Measurements from ENCODE around the gene MKX.
"Not testable (repeated sequence)": the region's sequence is repeated elsewhere in the genome, so short reads cannot be mapped to it uniquely, and the experiment has no call there.

MKX gene

GRCh38 chr10:27696466-27696865, 49.2 kb downstream of the MKX start:
- Histone ChIP-seq H3K36me3 (ENCODE audit: insufficient read depth, low read length) (no peaks in the 10 kb centered on the region), H3K4me1 (ENCODE audit: insufficient read depth, low read length) (peaks cover 8% of the 10 kb centered on the region), H3K4me3 (ENCODE audit: low read length) (no peak overlapping the region), H3K27me3 (ENCODE audit: insufficient read depth, low read length) (no peaks in the 10 kb centered on the region), H3K9me3 (ENCODE audit: low read length) (no peaks in the 10 kb centered on the region), H2AFZ (ENCODE audit: low read depth, low read length) (no peak overlapping the region)

- no peaks in the 10 kb centered on the region for H3K27me3 ChIP-seq (ENCODE audit: insufficient read depth, low read length)
- H3K4me1 ChIP-seq (ENCODE audit: insufficient read depth, low read length), result peaks cover 4% of the 10 kb centered on the region
- no peaks in the 10 kb centered on the region for H3K9me3 ChIP-seq (ENCODE audit: low read length)
- no peak overlapping the region for H2AFZ ChIP-seq (ENCODE audit: low read depth, low read length)
- H3K4me3 ChIP-seq (ENCODE audit: low read length), result no peak overlapping the region
- H3K36me3 ChIP-seq (ENCODE audit: insufficient read depth, low read length), result no peaks in the 10 kb centered on the region
Observed at GRCh38 chr10:27695706-27696105, 49.9 kb downstream of the MKX start.

GRCh38 chr10:27695088-27695487, 50.5 kb downstream of the MKX start:
- Histone ChIP-seq H3K4me3 (ENCODE audit: low read length) (no peak overlapping the region), H3K4me1 (ENCODE audit: insufficient read depth, low read length) (no peaks in the 10 kb centered on the region), H3K27me3 (ENCODE audit: insufficient read depth, low read length) (no peaks in the 10 kb centered on the region), H3K36me3 (ENCODE audit: insufficient read depth, low read length) (no peaks in the 10 kb centered on the region), H3K9me3 (ENCODE audit: low read length) (no peaks in the 10 kb centered on the region), H2AFZ (ENCODE audit: low read depth, low read length) (no peak overlapping the region)

- Histone ChIP-seq H3K4me3 (ENCODE audit: low read length) (no peak overlapping the region), H3K27me3 (ENCODE audit: insufficient read depth, low read length) (no peaks in the 10 kb centered on the region), H3K9me3 (ENCODE audit: low read length) (no peaks in the 10 kb centered on the region), H2AFZ (ENCODE audit: low read depth, low read length) (no peak overlapping the region), H3K4me1 (ENCODE audit: insufficient read depth, low read length) (peaks cover 2% of the 10 kb centered on the region), H3K36me3 (ENCODE audit: insufficient read depth, low read length) (no peaks in the 10 kb centered on the region)
Observed at GRCh38 chr10:27692663-27693062, 53.0 kb downstream of the MKX start.

GRCh38 chr10:27688991-27689390, 56.6 kb downstream of the MKX start:
- Histone ChIP-seq H3K4me3 (ENCODE audit: low read length) (no peak overlapping the region), H3K9me3 (ENCODE audit: low read length) (no peaks in the 10 kb centered on the region), H3K4me1 (ENCODE audit: insufficient read depth, low read length) (peaks cover 14% of the 10 kb centered on the region), H2AFZ (ENCODE audit: low read depth, low read length) (no peak overlapping the region), H3K36me3 (ENCODE audit: insufficient read depth, low read length) (no peaks in the 10 kb centered on the region), H3K27me3 (ENCODE audit: insufficient read depth, low read length) (no peaks in the 10 kb centered on the region)

- Histone ChIP-seq H3K36me3 (ENCODE audit: insufficient read depth, low read length) (no peaks in the 10 kb centered on the region), H3K27me3 (ENCODE audit: insufficient read depth, low read length) (no peaks in the 10 kb centered on the region), H2AFZ (ENCODE audit: low read depth, low read length) (no peak overlapping the region), H3K4me1 (ENCODE audit: insufficient read depth, low read length) (peaks cover 14% of the 10 kb centered on the region), H3K4me3 (ENCODE audit: low read length) (no peak overlapping the region), H3K9me3 (ENCODE audit: low read length) (no peaks in the 10 kb centered on the region)
Observed at GRCh38 chr10:27688276-27688675, 57.3 kb downstream of the MKX start.

GRCh38 chr10:27687743-27688142, 57.9 kb downstream of the MKX start:
- no peaks in the 10 kb centered on the region for H3K27me3 ChIP-seq (ENCODE audit: insufficient read depth, low read length)
- no peaks in the 10 kb centered on the region for H3K9me3 ChIP-seq (ENCODE audit: low read length)
- no peaks in the 10 kb centered on the region for H3K36me3 ChIP-seq (ENCODE audit: insufficient read depth, low read length)
- no peak overlapping the region for H3K4me3 ChIP-seq (ENCODE audit: low read length)
- H2AFZ ChIP-seq (ENCODE audit: low read depth, low read length), result no peak overlapping the region
- H3K4me1 ChIP-seq (ENCODE audit: insufficient read depth, low read length), result peaks cover 14% of the 10 kb centered on the region

GRCh38 chr10:27687326-27687725, 58.3 kb downstream of the MKX start:
- Histone ChIP-seq H3K4me3 (ENCODE audit: low read length) (no peak overlapping the region), H2AFZ (ENCODE audit: low read depth, low read length) (no peak overlapping the region), H3K4me1 (ENCODE audit: insufficient read depth, low read length) (peaks cover 14% of the 10 kb centered on the region), H3K36me3 (ENCODE audit: insufficient read depth, low read length) (no peaks in the 10 kb centered on the region), H3K9me3 (ENCODE audit: low read length) (no peaks in the 10 kb centered on the region), H3K27me3 (ENCODE audit: insufficient read depth, low read length) (no peaks in the 10 kb centered on the region)

GRCh38 chr10:27685681-27686080, 59.9 kb downstream of the MKX start:
- H3K4me1 ChIP-seq (ENCODE audit: insufficient read depth, low read length), result peaks cover 14% of the 10 kb centered on the region
- H3K9me3 ChIP-seq (ENCODE audit: low read length), result no peaks in the 10 kb centered on the region
- H3K36me3 ChIP-seq (ENCODE audit: insufficient read depth, low read length), result no peaks in the 10 kb centered on the region
- no peak overlapping the region for H3K4me3 ChIP-seq (ENCODE audit: low read length)
- H2AFZ ChIP-seq (ENCODE audit: low read depth, low read length), result no peak overlapping the region
- no peaks in the 10 kb centered on the region for H3K27me3 ChIP-seq (ENCODE audit: insufficient read depth, low read length)

GRCh38 chr10:27683226-27683625, 62.4 kb downstream of the MKX start:
- no peaks in the 10 kb centered on the region for H3K27me3 ChIP-seq (ENCODE audit: insufficient read depth, low read length)
- H3K36me3 ChIP-seq (ENCODE audit: insufficient read depth, low read length), result no peaks in the 10 kb centered on the region
- no peak overlapping the region for H3K4me3 ChIP-seq (ENCODE audit: low read length)
- no peak overlapping the region for H2AFZ ChIP-seq (ENCODE audit: low read depth, low read length)
- peaks cover 24% of the 10 kb centered on the region for H3K4me1 ChIP-seq (ENCODE audit: insufficient read depth, low read length)
- H3K9me3 ChIP-seq (ENCODE audit: low read length), result no peaks in the 10 kb centered on the region

- not testable (repeated sequence) for H3K36me3 ChIP-seq (ENCODE audit: insufficient read depth, low read length); H3K4me3 ChIP-seq (ENCODE audit: low read length); H3K27me3 ChIP-seq (ENCODE audit: insufficient read depth, low read length); H2AFZ ChIP-seq (ENCODE audit: low read depth, low read length); H3K9me3 ChIP-seq (ENCODE audit: low read length)
- H3K4me1 ChIP-seq (ENCODE audit: insufficient read depth, low read length), result peaks cover 19% of the 10 kb centered on the region
Observed at GRCh38 chr10:27681795-27682194, 63.8 kb downstream of the MKX start.

GRCh38 chr10:27680691-27681605, 64.7 kb downstream of the MKX start:
- Histone ChIP-seq H3K9me3 (ENCODE audit: low read length) (no peaks in the 10 kb centered on the region), H3K4me1 (ENCODE audit: insufficient read depth, low read length) (peaks cover 19% of the 10 kb centered on the region), H3K27me3 (ENCODE audit: insufficient read depth, low read length) (no peaks in the 10 kb centered on the region), H2AFZ (ENCODE audit: low read depth, low read length) (no peak overlapping the region), H3K4me3 (ENCODE audit: low read length) (no peak overlapping the region), H3K36me3 (ENCODE audit: insufficient read depth, low read length) (no peaks in the 10 kb centered on the region)

GRCh38 chr10:27680006-27680557, 65.5 kb downstream of the MKX start:
- H2AFZ ChIP-seq (ENCODE audit: low read depth, low read length), result no peak overlapping the region
- H3K4me1 ChIP-seq (ENCODE audit: insufficient read depth, low read length), result peaks cover 18% of the 10 kb centered on the region
- no peaks in the 10 kb centered on the region for H3K27me3 ChIP-seq (ENCODE audit: insufficient read depth, low read length)
- no peaks in the 10 kb centered on the region for H3K9me3 ChIP-seq (ENCODE audit: low read length)
- H3K36me3 ChIP-seq (ENCODE audit: insufficient read depth, low read length), result no peaks in the 10 kb centered on the region
- H3K4me3 ChIP-seq (ENCODE audit: low read length), result no peak overlapping the region
